Measurements from ENCODE around the gene ERG. TPM values are rescaled to one million over a fixed set of nuclear protein-coding genes. Genes with fewer than 3 reads are reported as not detected.

Gene ERG
- total and polyA plus RNA-seq, 4 donors = 3.3 to 6.0 (median 4.1) TPM

DNA sequence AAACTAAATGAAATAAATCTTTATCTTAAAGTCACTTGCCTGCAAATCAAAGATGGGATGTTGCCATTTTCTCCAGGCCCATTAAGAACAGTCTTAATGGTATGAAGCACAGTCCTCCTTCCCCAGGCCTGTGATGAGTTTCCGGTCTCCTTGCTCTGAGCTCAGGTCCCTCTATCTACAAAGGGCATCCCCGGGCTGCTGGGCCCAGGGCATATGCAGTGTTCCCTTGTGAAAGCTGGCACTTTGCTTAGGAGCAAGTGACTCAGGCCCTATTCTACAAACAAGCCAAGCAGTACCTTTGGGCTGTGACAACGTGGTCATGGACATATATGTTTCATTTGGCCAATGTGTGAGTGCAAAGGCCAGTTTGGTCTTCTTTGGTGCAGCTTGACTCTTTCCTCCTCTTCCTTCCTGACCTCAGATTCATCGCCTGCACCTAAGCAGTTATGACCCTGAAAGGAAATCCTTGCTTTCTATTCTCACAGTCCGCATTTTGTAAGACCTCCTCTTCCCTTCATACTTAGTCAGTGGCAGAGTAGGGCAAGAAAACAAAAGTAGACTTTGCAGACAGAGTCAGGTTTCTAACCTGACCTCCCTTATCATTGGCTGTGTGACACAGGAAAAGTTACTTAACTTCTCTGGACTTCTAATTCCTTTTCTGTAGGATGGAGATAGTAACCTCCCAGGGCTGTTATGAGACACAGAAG lies 109.5 kb downstream of the ERG start:
- Histone ChIP-seq H3K27me3 (ENCODE audit: control insufficient read depth in 4 of 4, insufficient read depth in 4 of 4, low read length in 3 of 4) (peaks cover 0 to 5% (median 0%) of the 10 kb centered on the region in 4 donors), H3K4me1 (ENCODE audit: control insufficient read depth in 4 of 4, insufficient read depth in 4 of 4, low read length in 3 of 4) (no peaks in the 10 kb centered on the region), H3K27ac (ENCODE audit: low read depth in 1 of 2, low read length in 2 of 2) (no peak overlapping the region)

DNA sequence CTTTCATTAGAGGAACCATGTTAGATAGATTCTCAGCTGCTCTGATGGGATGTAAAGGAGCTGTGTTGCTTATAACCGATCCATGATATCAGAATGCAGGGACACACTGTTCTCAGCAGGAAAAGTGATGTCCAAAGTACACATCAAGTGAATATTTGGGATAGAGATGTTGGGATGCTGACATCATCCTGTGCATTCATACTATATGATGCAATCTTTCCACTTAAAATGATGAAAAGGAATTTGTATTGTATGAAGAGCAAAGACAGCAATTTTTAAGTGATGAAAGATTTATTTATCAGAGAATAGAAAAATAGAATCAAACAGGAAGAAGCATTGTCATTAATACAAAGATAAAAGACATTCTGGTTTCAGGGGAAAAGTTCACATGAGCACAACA lies 110.1 kb downstream of the ERG start:
- no peak for TF ChIP-seq NR2F2 (IDR thresholded peaks at IDR 0.05)
- TF ChIP-seq RXRA (IDR thresholded peaks at IDR 0.05) = no peak
- TF ChIP-seq HNF4A (conservative IDR thresholded peaks at IDR 0.05) = no peak
- TF ChIP-seq YY1 (IDR thresholded peaks at IDR 0.05) = no peak
- TF ChIP-seq SP1 (IDR thresholded peaks at IDR 0.05) = no peak
- no peak for TF ChIP-seq JUND (IDR thresholded peaks at IDR 0.05)
- TF ChIP-seq HNF4G (IDR thresholded peaks at IDR 0.05) = no peak
- TF ChIP-seq, protein P1, sequence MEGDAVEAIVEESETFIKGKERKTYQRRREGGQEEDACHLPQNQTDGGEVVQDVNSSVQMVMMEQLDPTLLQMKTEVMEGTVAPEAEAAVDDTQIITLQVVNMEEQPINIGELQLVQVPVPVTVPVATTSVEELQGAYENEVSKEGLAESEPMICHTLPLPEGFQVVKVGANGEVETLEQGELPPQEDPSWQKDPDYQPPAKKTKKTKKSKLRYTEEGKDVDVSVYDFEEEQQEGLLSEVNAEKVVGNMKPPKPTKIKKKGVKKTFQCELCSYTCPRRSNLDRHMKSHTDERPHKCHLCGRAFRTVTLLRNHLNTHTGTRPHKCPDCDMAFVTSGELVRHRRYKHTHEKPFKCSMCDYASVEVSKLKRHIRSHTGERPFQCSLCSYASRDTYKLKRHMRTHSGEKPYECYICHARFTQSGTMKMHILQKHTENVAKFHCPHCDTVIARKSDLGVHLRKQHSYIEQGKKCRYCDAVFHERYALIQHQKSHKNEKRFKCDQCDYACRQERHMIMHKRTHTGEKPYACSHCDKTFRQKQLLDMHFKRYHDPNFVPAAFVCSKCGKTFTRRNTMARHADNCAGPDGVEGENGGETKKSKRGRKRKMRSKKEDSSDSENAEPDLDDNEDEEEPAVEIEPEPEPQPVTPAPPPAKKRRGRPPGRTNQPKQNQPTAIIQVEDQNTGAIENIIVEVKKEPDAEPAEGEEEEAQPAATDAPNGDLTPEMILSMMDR (IDR thresholded peaks at IDR 0.05; ENCODE audit: low read depth, low read length, missing input control) = no peak
- no peak for TF ChIP-seq EGR1 (IDR thresholded peaks at IDR 0.05; ENCODE audit: low read depth in 2 of 2)
- TF ChIP-seq FOXA2 (IDR thresholded peaks at IDR 0.05) = no peak
- TF ChIP-seq, protein P2, sequence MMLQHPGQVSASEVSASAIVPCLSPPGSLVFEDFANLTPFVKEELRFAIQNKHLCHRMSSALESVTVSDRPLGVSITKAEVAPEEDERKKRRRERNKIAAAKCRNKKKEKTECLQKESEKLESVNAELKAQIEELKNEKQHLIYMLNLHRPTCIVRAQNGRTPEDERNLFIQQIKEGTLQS (IDR thresholded peaks at IDR 0.05) = no peak
- no peak for TF ChIP-seq FOXA1 (IDR thresholded peaks at IDR 0.05)
- no peak for TF ChIP-seq RAD21 (IDR thresholded peaks at IDR 0.05)
- TF ChIP-seq, protein P3, sequence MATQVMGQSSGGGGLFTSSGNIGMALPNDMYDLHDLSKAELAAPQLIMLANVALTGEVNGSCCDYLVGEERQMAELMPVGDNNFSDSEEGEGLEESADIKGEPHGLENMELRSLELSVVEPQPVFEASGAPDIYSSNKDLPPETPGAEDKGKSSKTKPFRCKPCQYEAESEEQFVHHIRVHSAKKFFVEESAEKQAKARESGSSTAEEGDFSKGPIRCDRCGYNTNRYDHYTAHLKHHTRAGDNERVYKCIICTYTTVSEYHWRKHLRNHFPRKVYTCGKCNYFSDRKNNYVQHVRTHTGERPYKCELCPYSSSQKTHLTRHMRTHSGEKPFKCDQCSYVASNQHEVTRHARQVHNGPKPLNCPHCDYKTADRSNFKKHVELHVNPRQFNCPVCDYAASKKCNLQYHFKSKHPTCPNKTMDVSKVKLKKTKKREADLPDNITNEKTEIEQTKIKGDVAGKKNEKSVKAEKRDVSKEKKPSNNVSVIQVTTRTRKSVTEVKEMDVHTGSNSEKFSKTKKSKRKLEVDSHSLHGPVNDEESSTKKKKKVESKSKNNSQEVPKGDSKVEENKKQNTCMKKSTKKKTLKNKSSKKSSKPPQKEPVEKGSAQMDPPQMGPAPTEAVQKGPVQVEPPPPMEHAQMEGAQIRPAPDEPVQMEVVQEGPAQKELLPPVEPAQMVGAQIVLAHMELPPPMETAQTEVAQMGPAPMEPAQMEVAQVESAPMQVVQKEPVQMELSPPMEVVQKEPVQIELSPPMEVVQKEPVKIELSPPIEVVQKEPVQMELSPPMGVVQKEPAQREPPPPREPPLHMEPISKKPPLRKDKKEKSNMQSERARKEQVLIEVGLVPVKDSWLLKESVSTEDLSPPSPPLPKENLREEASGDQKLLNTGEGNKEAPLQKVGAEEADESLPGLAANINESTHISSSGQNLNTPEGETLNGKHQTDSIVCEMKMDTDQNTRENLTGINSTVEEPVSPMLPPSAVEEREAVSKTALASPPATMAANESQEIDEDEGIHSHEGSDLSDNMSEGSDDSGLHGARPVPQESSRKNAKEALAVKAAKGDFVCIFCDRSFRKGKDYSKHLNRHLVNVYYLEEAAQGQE (IDR thresholded peaks at IDR 0.05) = no peak
- Histone ChIP-seq H3K9me3 (ENCODE audit: control insufficient read depth in 4 of 4, low read length in 3 of 4) (no peaks in the 10 kb centered on the region), H3K36me3 (ENCODE audit: control insufficient read depth in 4 of 4, insufficient read depth in 3 of 4, low read depth in 1 of 4, low read length in 3 of 4) (peaks cover 0 to 1% (median 0%) of the 10 kb centered on the region in 4 donors), H3K4me1 (ENCODE audit: control insufficient read depth in 4 of 4, insufficient read depth in 4 of 4, low read length in 3 of 4) (no peaks in the 10 kb centered on the region), H3K4me3 (ENCODE audit: low read depth in 1 of 3, low read length in 3 of 3) (no peak overlapping the region), H3K27me3 (ENCODE audit: control insufficient read depth in 4 of 4, insufficient read depth in 4 of 4, low read length in 3 of 4) (peaks cover 0 to 5% (median 0%) of the 10 kb centered on the region in 4 donors), H3K27ac (ENCODE audit: low read depth in 1 of 2, low read length in 2 of 2) (no peak overlapping the region), H3K9ac (ENCODE audit: low read depth in 1 of 2, low read length in 2 of 2) (no peak overlapping the region)
- no peak for DNase-seq (ENCODE audit: low spot score)
- 73% methylated on average over 1 of the region's 1 CpG for WGBS

More for the DNA sequence above, 109.5 kb downstream of the ERG start:
- no peak for TF ChIP-seq HNF4G (IDR thresholded peaks at IDR 0.05)
- no peak for TF ChIP-seq YY1 (IDR thresholded peaks at IDR 0.05)
- no peak for TF ChIP-seq FOXA1 (IDR thresholded peaks at IDR 0.05)
- TF ChIP-seq GABPA (IDR thresholded peaks at IDR 0.05 in 1 of 2, conservative IDR thresholded peaks at IDR 0.05 in 1 of 2) = no peak
- TF ChIP-seq TAF1 (conservative IDR thresholded peaks at IDR 0.05) = no peak
- TF ChIP-seq HNF4A (conservative IDR thresholded peaks at IDR 0.05) = no peak
- no peak for TF ChIP-seq FOXA2 (IDR thresholded peaks at IDR 0.05)
- TF ChIP-seq, protein P1 (IDR thresholded peaks at IDR 0.05; ENCODE audit: low read depth, low read length, missing input control) = no peak
- TF ChIP-seq, protein P4, sequence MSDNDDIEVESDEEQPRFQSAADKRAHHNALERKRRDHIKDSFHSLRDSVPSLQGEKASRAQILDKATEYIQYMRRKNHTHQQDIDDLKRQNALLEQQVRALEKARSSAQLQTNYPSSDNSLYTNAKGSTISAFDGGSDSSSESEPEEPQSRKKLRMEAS (IDR thresholded peaks at IDR 0.05) = no peak
- TF ChIP-seq JUND (IDR thresholded peaks at IDR 0.05) = no peak
- no peak for TF ChIP-seq RAD21 (IDR thresholded peaks at IDR 0.05)
- no peak for TF ChIP-seq SP1 (IDR thresholded peaks at IDR 0.05)
- TF ChIP-seq EGR1 (IDR thresholded peaks at IDR 0.05; ENCODE audit: low read depth in 2 of 2) = no peak
- TF ChIP-seq NR2F2 (IDR thresholded peaks at IDR 0.05) = no peak
- TF ChIP-seq, protein P2 (IDR thresholded peaks at IDR 0.05) = no peak
- TF ChIP-seq, protein P5, sequence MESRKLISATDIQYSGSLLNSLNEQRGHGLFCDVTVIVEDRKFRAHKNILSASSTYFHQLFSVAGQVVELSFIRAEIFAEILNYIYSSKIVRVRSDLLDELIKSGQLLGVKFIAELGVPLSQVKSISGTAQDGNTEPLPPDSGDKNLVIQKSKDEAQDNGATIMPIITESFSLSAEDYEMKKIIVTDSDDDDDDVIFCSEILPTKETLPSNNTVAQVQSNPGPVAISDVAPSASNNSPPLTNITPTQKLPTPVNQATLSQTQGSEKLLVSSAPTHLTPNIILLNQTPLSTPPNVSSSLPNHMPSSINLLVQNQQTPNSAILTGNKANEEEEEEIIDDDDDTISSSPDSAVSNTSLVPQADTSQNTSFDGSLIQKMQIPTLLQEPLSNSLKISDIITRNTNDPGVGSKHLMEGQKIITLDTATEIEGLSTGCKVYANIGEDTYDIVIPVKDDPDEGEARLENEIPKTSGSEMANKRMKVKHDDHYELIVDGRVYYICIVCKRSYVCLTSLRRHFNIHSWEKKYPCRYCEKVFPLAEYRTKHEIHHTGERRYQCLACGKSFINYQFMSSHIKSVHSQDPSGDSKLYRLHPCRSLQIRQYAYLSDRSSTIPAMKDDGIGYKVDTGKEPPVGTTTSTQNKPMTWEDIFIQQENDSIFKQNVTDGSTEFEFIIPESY (IDR thresholded peaks at IDR 0.05) = no peak
- WGBS = 65% methylated on average over 5 of the region's 5 CpGs
- no peaks in the 10 kb centered on the region for H3K36me3 ChIP-seq (ENCODE audit: control insufficient read depth in 4 of 4, insufficient read depth in 3 of 4, low read depth in 1 of 4, low read length in 3 of 4)
- no peak for DNase-seq (ENCODE audit: low spot score)
- no peak overlapping the region for H3K4me3 ChIP-seq (ENCODE audit: low read depth in 1 of 3, low read length in 3 of 3)
- H3K9ac ChIP-seq (ENCODE audit: low read depth in 1 of 2, low read length in 2 of 2) = no peak overlapping the region
- no peaks in the 10 kb centered on the region for H3K9me3 ChIP-seq (ENCODE audit: control insufficient read depth in 4 of 4, low read length in 3 of 4)
